Esophagus (tissue), 2 donors: ENCODE measurements around the gene PLEKHM3. TPM values are rescaled to one million over a fixed set of nuclear protein-coding genes. Genes with fewer than 3 reads are reported as not detected.

Experiments
- H3K27ac ChIP-seq, 2 donors: one replicate each; pipeline ENCODE4 v1.5.1; 2013; ENCODE audit warnings: low read depth in 2 of 2, mild to moderate bottlenecking in 2 of 2, inconsistent platforms in 1 of 2, low read length in 1 of 2, moderate library complexity in 1 of 2
- H3K27me3 ChIP-seq, 2 donors: one replicate each; pipeline ENCODE4 v1.6.1; 2013; ENCODE audit warnings: low read length in 2 of 2, control low read depth in 1 of 2, mild to moderate bottlenecking in 1 of 2; ENCODE audit not compliant: insufficient read depth in 2 of 2, control insufficient read depth in 1 of 2
- H3K36me3 ChIP-seq, 2 donors: one replicate each; pipeline ENCODE4 v1.6.1; 2013; ENCODE audit warnings: low read length in 1 of 2; ENCODE audit not compliant: control insufficient read depth in 2 of 2, insufficient read depth in 2 of 2
- H3K4me1 ChIP-seq, 2 donors: one replicate each; pipeline ENCODE4 v1.6.1; 2013; ENCODE audit warnings: low read length in 1 of 2; ENCODE audit not compliant: control insufficient read depth in 2 of 2, insufficient read depth in 2 of 2
- H3K4me3 ChIP-seq, 2 donors: one replicate each; pipeline ENCODE4 v1.5.1; 2013; ENCODE audit warnings: low read length in 2 of 2, mild to moderate bottlenecking in 2 of 2, low read depth in 1 of 2, moderate library complexity in 1 of 2
- H3K9me3 ChIP-seq, 2 donors: one replicate each; pipeline ENCODE4 v1.6.1; 2013; ENCODE audit warnings: mild to moderate bottlenecking in 2 of 2, low read depth in 1 of 2, low read length in 1 of 2, moderate library complexity in 1 of 2; ENCODE audit not compliant: control insufficient read depth in 2 of 2, insufficient read depth in 1 of 2
- whole genome bisulfite sequencing, 2 donors: extraction: QIAGEN DNeasy Blood & Tissue Kit; methylation state at CpG; one replicate each; pipeline ENCODE4 v1.1.7; 2013; 5-methylcytosine and 5-hydroxymethylcytosine counted together
- polyA plus RNA-seq, 2 donors: library from polyadenylated mRNA; stranded (reverse); fragments of 200-250 nt; gene quantifications; one replicate each; pipeline ENCODE4 v1.2.3, GENCODE V29; 2013
- donor health status: healthy with polysubstance abuse.
- donor health status: Bipolar disorder and iron deficiency.

PLEKHM3 gene
- polyA plus RNA-seq, 2 donors: 1.7 to 1.9 TPM

DNA sequence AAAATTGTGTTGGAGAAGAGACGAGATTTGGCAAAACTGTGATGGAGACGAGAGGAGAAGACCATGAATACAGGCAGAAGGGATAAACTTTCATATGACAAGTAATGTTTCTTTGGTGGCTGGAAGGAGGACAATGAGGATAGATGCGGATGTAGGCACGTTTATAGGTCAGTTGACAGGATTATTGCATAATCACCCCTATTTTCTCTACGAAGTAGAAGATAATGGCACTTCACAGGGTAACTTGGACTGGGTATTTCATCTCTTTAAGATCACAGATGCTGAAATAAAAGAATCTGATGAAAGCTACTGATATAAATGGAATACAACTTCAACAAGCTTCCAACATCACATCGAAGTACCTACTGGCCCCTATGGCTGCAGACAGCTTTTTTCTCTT, 81.0 kb downstream of the PLEKHM3 start:
- H3K27me3 ChIP-seq: no peaks in the 10 kb centered on the region
- H3K4me1 ChIP-seq: no peaks in the 10 kb centered on the region
- H3K36me3 ChIP-seq: peaks cover 0 to 3% of the 10 kb centered on the region in 2 donors
- H3K27ac ChIP-seq: no peak overlapping the region
- no peak overlapping the region for H3K4me3 ChIP-seq
- WGBS, 2 donors: 89 to 90% methylated on average over 6 of the region's 6 CpGs
- no peaks in the 10 kb centered on the region for H3K9me3 ChIP-seq

GRCh38 chr2:207939342-207940108, 85.8 kb downstream of the PLEKHM3 start:
- no peaks in the 10 kb centered on the region for H3K27me3 ChIP-seq
- H3K9me3 ChIP-seq: no peaks in the 10 kb centered on the region
- H3K36me3 ChIP-seq: peaks cover 0 to 3% of the 10 kb centered on the region in 2 donors
- 64 to 68% methylated on average over 8 of the region's 8 CpGs for WGBS, 2 donors
- H3K4me1 ChIP-seq: no peaks in the 10 kb centered on the region
- no peak overlapping the region for H3K4me3 ChIP-seq
- H3K27ac ChIP-seq: peak overlapping the region in 1 of 2 donors; percentile 33

- 94% methylated on average over 4 of the region's 4 CpGs for WGBS, 2 donors
- H3K27ac ChIP-seq: no peak overlapping the region
- no peaks in the 10 kb centered on the region for H3K27me3 ChIP-seq
- H3K4me3 ChIP-seq: no peak overlapping the region
- H3K4me1 ChIP-seq: no peaks in the 10 kb centered on the region
- no peaks in the 10 kb centered on the region for H3K9me3 ChIP-seq
- peaks cover 0 to 3% of the 10 kb centered on the region in 2 donors for H3K36me3 ChIP-seq
These were observed 86.4 kb downstream of the PLEKHM3 start for GRCh38 chr2:207938886-207939285.

DNA sequence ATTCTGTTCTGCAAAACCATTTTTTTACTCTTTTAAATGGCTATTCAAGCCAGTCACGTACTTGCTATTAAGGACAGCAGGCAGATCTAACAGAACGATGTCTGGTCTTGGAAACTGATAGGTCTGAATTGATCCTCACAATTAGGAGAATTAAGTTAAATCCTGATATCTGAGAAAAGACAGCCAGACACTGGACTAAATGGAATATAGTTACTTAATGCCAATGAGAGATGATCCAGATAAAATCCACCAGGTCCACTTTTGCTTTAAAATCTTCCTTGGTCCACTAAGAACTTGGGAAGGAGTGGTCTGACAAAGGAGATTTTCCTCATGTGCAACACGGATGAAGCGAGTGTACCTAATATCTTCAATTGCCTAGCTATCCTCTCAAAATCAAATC, 86.9 kb downstream of the PLEKHM3 start:
- Histone ChIP-seq H3K4me1 (no peaks in the 10 kb centered on the region), H3K9me3 (no peaks in the 10 kb centered on the region), H3K4me3 (no peak overlapping the region), H3K27ac (no peak overlapping the region), H3K36me3 (peaks cover 0 to 3% of the 10 kb centered on the region in 2 donors), H3K27me3 (no peaks in the 10 kb centered on the region)
- 96 to 97% methylated on average over 4 of the region's 4 CpGs for WGBS, 2 donors

GRCh38 chr2:207937823-207938222, 87.5 kb downstream of the PLEKHM3 start:
- 81 to 88% methylated on average over 2 of the region's 2 CpGs for WGBS, 2 donors
- H3K27me3 ChIP-seq: no peaks in the 10 kb centered on the region
- H3K4me3 ChIP-seq: no peak overlapping the region
- no peaks in the 10 kb centered on the region for H3K4me1 ChIP-seq
- H3K9me3 ChIP-seq: no peaks in the 10 kb centered on the region
- no peak overlapping the region for H3K27ac ChIP-seq
- H3K36me3 ChIP-seq: peaks cover 0 to 3% of the 10 kb centered on the region in 2 donors

DNA sequence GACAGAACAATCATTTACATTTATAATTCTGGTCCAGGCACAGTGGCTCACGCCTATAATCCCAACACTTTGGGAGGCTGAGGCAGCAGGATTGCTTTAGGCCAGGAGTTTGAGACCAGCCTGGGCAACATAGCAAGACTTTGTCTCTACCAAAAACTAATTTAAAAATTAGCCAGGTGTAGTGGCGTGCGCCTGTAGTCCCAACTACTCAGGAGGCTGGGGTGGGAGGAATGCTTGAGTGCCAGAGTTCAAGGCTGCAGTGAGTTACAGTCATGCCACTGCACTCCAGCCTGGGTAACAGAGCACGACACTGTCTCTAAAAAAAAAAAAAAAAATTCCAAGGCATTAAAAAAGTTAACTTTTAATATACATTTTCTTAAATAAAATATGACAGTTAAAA, 88.1 kb downstream of the PLEKHM3 start:
- H3K4me1 ChIP-seq: no peaks in the 10 kb centered on the region
- H3K36me3 ChIP-seq: peaks cover 0 to 3% of the 10 kb centered on the region in 2 donors
- 94 to 97% methylated on average over 4 of the region's 4 CpGs for WGBS, 2 donors
- no peak overlapping the region for H3K27ac ChIP-seq
- H3K9me3 ChIP-seq: no peaks in the 10 kb centered on the region
- H3K27me3 ChIP-seq: no peaks in the 10 kb centered on the region
- no peak overlapping the region for H3K4me3 ChIP-seq

DNA sequence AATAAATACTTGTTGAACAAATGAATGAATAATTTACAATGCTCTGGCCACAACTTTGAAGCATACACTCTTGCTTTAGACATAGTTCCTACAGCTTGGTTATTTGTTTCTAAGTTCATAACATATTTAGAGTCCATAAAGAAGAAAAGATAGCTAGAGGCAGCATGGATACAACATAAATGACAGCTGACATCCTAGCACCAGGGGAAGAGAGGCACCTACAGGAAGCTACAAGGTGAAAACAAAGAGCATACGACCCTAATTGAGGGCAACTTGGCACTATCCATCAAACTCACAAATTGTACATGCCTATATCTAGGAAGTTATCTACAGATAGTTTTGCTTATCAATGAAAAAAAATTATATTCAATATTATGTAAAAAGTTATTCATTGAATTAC, 88.9 kb downstream of the PLEKHM3 start:
- H3K27me3 ChIP-seq: no peaks in the 10 kb centered on the region
- no peaks in the 10 kb centered on the region for H3K9me3 ChIP-seq
- no peaks in the 10 kb centered on the region for H3K4me1 ChIP-seq
- H3K4me3 ChIP-seq: no peak overlapping the region
- 74 to 76% methylated on average over 1 of the region's 1 CpG for WGBS, 2 donors
- H3K36me3 ChIP-seq: peaks cover 0 to 3% of the 10 kb centered on the region in 2 donors
- H3K27ac ChIP-seq: no peak overlapping the region

DNA sequence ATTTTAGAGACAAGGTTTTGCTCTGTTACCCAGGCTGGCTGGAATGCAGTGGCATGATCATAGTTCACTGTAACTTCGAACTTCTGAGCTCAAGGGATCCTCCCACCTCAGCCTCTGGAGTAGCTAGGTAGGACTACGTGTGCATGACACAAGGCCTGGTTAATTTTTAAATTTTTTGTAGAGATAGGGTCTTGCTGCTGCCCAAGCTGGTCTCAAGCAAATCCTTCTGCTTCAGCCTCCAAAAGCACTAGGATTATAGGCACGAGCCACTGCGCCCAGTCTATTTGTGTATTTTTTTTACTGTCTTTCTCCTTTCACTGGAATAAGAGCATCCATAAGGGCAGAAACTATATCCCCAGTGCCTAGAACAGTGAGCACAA, 89.3 kb downstream of the PLEKHM3 start:
- no peaks in the 10 kb centered on the region for H3K27me3 ChIP-seq
- WGBS, 2 donors: 80 to 96% methylated on average over 4 of the region's 4 CpGs
- H3K9me3 ChIP-seq: no peaks in the 10 kb centered on the region
- peaks cover 0 to 3% of the 10 kb centered on the region in 2 donors for H3K36me3 ChIP-seq
- no peaks in the 10 kb centered on the region for H3K4me1 ChIP-seq
- H3K27ac ChIP-seq: no peak overlapping the region
- no peak overlapping the region for H3K4me3 ChIP-seq

DNA sequence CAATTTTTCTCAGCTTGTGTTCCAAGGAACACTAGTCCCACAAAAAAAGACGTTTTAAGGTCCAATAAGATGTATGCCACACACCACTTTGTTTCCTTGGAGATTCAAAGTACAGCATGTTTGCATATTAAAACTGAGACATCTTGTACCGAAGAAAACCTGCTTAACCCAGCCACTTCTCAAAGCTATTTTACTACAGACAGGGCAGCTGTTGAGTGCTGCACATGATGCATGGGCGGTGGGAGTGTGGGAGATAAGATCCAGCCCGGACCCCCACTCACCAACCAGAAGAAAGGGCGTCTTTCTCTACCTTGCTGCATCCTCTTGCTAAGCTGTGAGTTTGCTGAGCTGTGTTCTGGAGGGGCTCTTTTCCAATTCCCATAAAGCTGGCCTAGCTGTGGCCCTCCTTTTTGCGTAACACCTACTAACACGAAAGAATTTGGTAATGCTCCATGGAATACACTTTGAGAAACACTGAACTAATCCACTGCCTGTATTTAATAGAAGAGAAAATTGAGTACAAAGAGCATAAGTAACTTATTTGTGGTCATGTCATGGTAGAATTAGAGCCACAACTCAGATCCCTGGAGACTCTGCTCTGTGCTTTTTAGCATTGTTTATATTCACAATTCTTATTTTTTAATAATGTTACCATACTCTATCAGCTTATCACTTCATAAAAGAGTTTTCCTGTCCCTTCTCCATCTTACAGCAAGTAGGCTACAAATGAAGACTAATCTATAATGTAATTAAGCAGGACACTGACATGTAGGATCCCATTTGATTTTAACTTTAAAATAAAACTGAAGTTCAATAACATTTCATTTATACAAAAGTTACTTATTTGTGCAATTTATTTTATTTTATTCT, 90.0 kb downstream of the PLEKHM3 start:
- no peak overlapping the region for H3K4me3 ChIP-seq
- no peaks in the 10 kb centered on the region for H3K4me1 ChIP-seq
- H3K9me3 ChIP-seq: no peaks in the 10 kb centered on the region
- H3K36me3 ChIP-seq: peaks cover 0 to 3% of the 10 kb centered on the region in 2 donors
- 89 to 91% methylated on average over 7 of the region's 7 CpGs for WGBS, 2 donors
- H3K27ac ChIP-seq: no peak overlapping the region
- no peaks in the 10 kb centered on the region for H3K27me3 ChIP-seq
